DND-41 (cell line): ENCODE data around the gene NUP160.
"Not testable (repeated sequence)": the region's sequence is repeated elsewhere in the genome, so short reads cannot be mapped to it uniquely, and the experiment has no call there.

ENCODE experiments used
- ATAC-seq: fragments of 200-7000 bp; cut with Tn5 transposase; 3 replicates; pipeline ENCODE4 v1.9.1; 2021; ENCODE audit warnings: low read depth; ENCODE audit not compliant: insufficient read depth
- DNase-seq: peaks from one replicate; pipeline ENCODE4 v3.0.0-alpha.2; 2020
- H2AFZ ChIP-seq: 2 replicates; pipeline ENCODE4 v1.6.0; 2012; ENCODE audit warnings: low read depth, low read length
- H3K27ac ChIP-seq: 2 replicates; pipeline ENCODE4 v1.5.1; 2012; ENCODE audit warnings: low read length, inconsistent platforms
- H3K27me3 ChIP-seq: fragments of 200-600 bp; sonication (generic); 2 replicates; pipeline ENCODE4 v1.6.0; 2012; ENCODE audit warnings: low read length, mild to moderate bottlenecking, inconsistent platforms; ENCODE audit not compliant: insufficient read depth, poor library complexity
- H3K36me3 ChIP-seq: 2 replicates; pipeline ENCODE4 v1.5.1; 2012; ENCODE audit warnings: low read length, inconsistent platforms; ENCODE audit not compliant: insufficient read depth
- H3K4me1 ChIP-seq: 2 replicates; pipeline ENCODE4 v1.5.1; 2012; ENCODE audit warnings: mild to moderate bottlenecking, low read length; ENCODE audit not compliant: insufficient read depth
- H3K4me2 ChIP-seq: 2 replicates; pipeline ENCODE4 v1.6.0; 2012; ENCODE audit warnings: mild to moderate bottlenecking, moderate library complexity, low read length, inconsistent platforms; ENCODE audit not compliant: insufficient read depth
- H3K4me3 ChIP-seq, 2 experiments: fragments of 200-600 bp in 1 of 2; shearing (Covaris generic) in 1 of 2; 2 replicates each; pipeline ENCODE4 v1.5.1; 2012 to 2016; ENCODE audit warnings: inconsistent platforms in 2 of 2, low read length in 2 of 2, mild to moderate bottlenecking in 2 of 2, low read depth in 1 of 2, moderate library complexity in 1 of 2
- H3K79me2 ChIP-seq: 2 replicates; pipeline ENCODE4 v1.6.0; 2012; ENCODE audit warnings: low read length, inconsistent platforms; ENCODE audit not compliant: insufficient read depth
- H3K9ac ChIP-seq: 2 replicates; pipeline ENCODE4 v1.6.0; 2012; ENCODE audit warnings: low read depth, mild to moderate bottlenecking, inconsistent platforms, low read length, moderate library complexity
- H3K9me3 ChIP-seq: 2 replicates; pipeline ENCODE4 v1.5.1; 2012; ENCODE audit warnings: low read length, moderate library complexity, mild to moderate bottlenecking, inconsistent platforms; ENCODE audit not compliant: insufficient read depth, severe bottlenecking
- H4K20me1 ChIP-seq: 2 replicates; pipeline ENCODE4 v1.6.0; 2012; ENCODE audit warnings: low read length; ENCODE audit not compliant: insufficient read depth
- EZH2 ChIP-seq: IDR thresholded peaks from 3 replicates; pipeline ENCODE4 v1.6.1; 2012; ENCODE audit warnings: borderline replicate concordance, low read depth, mild to moderate bottlenecking, moderate library complexity, low read length, inconsistent platforms; ENCODE audit not compliant: severe bottlenecking
- TF ChIP-seq, protein P1 (sequence below): IDR thresholded peaks from 2 replicates; pipeline ENCODE4 v1.5.1; 2012; ENCODE audit warnings: borderline replicate concordance, low read length, moderate library complexity, mild to moderate bottlenecking; ENCODE audit not compliant: poor library complexity, severe bottlenecking; ENCODE audit errors: extremely low read depth

The NUP160 gene

DNA sequence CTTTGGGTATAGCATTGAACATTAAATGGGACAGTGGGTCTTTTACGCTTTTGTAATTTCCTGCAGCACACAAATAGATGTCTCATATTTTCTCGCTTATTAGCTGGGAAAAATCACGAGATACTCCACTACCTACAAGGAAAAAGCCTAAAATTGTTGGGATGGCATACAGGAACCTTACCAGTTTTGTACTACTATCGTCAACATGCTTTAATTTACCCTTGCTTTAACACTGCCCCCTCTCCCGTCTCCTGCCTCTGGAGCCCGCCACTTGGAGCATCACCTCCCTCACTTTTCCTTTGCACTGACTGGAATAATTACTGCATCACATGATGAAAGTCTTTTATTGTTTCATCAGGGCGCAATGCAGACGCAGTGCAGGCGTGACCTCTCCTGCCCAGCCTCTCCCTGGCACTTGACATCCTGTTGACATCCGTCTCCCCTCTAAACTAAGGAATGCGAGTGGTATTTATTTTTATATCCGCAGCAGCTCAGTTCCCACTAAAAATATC is 80.0 kb downstream of the NUP160 start:
- Histone ChIP-seq H3K4me1 (peaks cover 28% of the 10 kb centered on the region), H3K4me2 (peak overlapping the region; percentile 74), H4K20me1 (peaks cover 20% of the 10 kb centered on the region; the same call in 1 of the 2 replicates), H3K79me2 (peaks cover 52% of the 10 kb centered on the region), H3K9ac (peak overlapping the region; percentile 92), H2AFZ (peak overlapping the region; percentile 71), H3K4me3 (peak overlapping the region; percentile 56 to 78), H3K27ac (peak overlapping the region; percentile 98), H3K27me3 (no peaks in the 10 kb centered on the region), H3K9me3 (no peaks in the 10 kb centered on the region), H3K36me3 (peaks cover 19% of the 10 kb centered on the region)
- DNase-seq (peak; percentile 52), ATAC-seq (no peak)
- TF ChIP-seq EZH2 = no peak
- TF ChIP-seq, protein P1, sequence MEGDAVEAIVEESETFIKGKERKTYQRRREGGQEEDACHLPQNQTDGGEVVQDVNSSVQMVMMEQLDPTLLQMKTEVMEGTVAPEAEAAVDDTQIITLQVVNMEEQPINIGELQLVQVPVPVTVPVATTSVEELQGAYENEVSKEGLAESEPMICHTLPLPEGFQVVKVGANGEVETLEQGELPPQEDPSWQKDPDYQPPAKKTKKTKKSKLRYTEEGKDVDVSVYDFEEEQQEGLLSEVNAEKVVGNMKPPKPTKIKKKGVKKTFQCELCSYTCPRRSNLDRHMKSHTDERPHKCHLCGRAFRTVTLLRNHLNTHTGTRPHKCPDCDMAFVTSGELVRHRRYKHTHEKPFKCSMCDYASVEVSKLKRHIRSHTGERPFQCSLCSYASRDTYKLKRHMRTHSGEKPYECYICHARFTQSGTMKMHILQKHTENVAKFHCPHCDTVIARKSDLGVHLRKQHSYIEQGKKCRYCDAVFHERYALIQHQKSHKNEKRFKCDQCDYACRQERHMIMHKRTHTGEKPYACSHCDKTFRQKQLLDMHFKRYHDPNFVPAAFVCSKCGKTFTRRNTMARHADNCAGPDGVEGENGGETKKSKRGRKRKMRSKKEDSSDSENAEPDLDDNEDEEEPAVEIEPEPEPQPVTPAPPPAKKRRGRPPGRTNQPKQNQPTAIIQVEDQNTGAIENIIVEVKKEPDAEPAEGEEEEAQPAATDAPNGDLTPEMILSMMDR = peak; percentile 18

DNA sequence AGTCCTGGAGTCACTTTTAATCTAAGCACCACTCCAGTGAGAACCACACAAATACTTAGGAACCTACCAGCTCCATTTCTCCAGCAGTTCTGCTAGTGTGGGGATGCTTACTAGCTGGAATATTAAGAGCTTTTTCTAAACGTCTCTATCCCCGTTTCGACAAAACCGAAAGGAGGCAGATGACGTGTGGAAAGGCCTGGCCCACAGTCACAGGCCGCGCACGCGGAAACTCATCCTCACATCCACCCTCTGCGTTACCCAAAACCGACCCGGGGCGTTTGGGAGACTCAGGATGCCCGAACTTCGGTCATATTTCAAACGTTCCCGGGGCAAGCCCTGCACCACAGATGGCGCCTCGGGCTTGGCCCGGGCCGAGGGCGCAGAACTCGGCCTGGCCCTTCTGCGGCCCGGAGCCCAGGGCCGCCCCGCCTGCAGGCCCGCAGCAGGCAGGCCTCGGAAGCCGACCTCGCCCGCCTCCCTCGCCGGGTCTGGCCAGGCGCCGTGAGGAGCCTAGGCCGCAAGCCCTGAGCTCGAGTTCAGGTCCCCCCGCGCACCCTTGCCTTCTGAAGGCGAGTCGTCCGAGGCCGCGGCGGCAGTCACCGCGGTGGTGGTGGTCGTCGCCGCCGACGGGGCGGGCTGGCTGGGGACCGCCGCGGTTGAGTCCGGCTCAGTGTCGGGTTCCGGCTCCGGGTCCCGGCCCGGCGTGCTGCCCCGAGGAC is 81.5 kb downstream of the NUP160 start:
- peaks cover 34% of the 10 kb centered on the region for H3K36me3 ChIP-seq
- H2AFZ ChIP-seq = peak overlapping the region; percentile 64
- ATAC-seq (peak; percentile 28), DNase-seq (peak; percentile 73)
- H3K4me3 ChIP-seq = peak overlapping the region; percentile 70 to 77
- H3K27ac ChIP-seq = peak overlapping the region; percentile 90
- no peaks in the 10 kb centered on the region for H3K27me3 ChIP-seq
- peaks cover 67% of the 10 kb centered on the region for H3K79me2 ChIP-seq
- H3K4me2 ChIP-seq = peak overlapping the region; percentile 74
- peak overlapping the region; percentile 96 for H3K9ac ChIP-seq
- H4K20me1 ChIP-seq = peaks cover 28% of the 10 kb centered on the region; the same call in 1 of the 2 replicates
- H3K4me1 ChIP-seq = peaks cover 30% of the 10 kb centered on the region
- H3K9me3 ChIP-seq = no peaks in the 10 kb centered on the region
- TF ChIP-seq EZH2 = no peak
- TF ChIP-seq, protein P1 = no peak

DNA sequence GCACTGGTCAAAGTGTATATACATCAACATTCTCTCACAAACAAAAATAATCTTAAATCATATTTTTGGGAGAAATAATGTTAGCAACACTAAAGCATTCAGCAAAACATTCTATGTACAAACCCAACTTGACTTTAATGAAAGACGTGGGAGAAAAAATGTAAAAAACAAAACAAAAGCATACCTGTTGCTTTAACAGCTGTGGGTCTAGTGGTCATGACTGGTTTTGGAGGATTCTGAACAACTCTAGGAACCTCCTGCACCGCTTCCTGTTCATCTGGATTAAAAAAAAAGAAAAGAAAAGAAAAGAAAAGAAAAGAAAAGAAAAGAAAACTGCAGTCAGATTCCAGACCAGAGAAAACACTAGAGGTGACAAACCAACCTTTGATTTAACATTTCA is 83.1 kb downstream of the NUP160 start:
- Histone ChIP-seq H3K79me2 (peaks cover 83% of the 10 kb centered on the region), H4K20me1 (peaks cover 38% of the 10 kb centered on the region; the same call in 1 of the 2 replicates), H3K36me3 (peaks cover 49% of the 10 kb centered on the region), H3K9me3 (no peaks in the 10 kb centered on the region), H3K4me3 (peak overlapping the region; percentile 70 to 77; a peak in 3 of 4 replicates), H3K27me3 (no peaks in the 10 kb centered on the region), H3K4me2 (peak overlapping the region; percentile 74), H2AFZ (no peak overlapping the region), H3K4me1 (peaks cover 30% of the 10 kb centered on the region), H3K9ac (peak overlapping the region; percentile 96), H3K27ac (peak overlapping the region; percentile 60)
- DNase-seq (no peak), ATAC-seq (no peak)
- no peak for TF ChIP-seq EZH2
- TF ChIP-seq, protein P1 = no peak

DNA sequence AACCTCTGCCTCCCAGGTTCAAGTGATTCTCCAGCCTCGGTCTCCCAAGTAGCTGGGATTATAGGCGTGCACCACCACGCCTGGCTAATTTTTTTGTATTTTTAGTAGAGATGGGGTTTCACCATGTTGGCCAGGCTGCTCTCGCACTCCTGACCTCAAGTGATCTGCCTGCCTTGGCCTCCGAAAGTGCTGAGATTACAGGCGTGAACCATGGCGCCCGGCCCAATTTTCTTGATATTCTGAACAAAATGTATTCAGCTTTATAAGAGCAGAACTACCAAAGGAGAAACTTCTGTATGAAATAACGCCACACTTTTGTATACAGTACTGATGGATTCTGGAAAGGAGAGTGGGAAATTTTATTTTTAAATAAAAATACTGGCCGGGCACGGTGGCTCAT is 88.9 kb downstream of the NUP160 start:
- not testable (repeated sequence) for H3K4me3 ChIP-seq, ATAC-seq, H3K9ac ChIP-seq, H2AFZ ChIP-seq, H3K27ac ChIP-seq, H3K27me3 ChIP-seq, H3K4me1 ChIP-seq, H3K9me3 ChIP-seq, DNase-seq, H3K4me2 ChIP-seq
- Histone ChIP-seq H3K79me2 (peaks cover 85% of the 10 kb centered on the region), H4K20me1 (peaks cover 34% of the 10 kb centered on the region; the same call in 1 of the 2 replicates), H3K36me3 (peaks cover 91% of the 10 kb centered on the region)
